ENCODE measurements around the gene TRMT10B.

Gene TRMT10B

GRCh38 chr9:37729499-37729898 lies 24.1 kb upstream of the TRMT10B start (continued):
- TF ChIP-seq ZNF426 (tag by site-specific recombination; IDR thresholded peaks at IDR 0.05): no peak

GRCh38 chr9:37730256-37730655 lies 23.3 kb upstream of the TRMT10B start:
- POLR2A ChIA-PET: no interaction called here
- H3K4me1 ChIP-seq (ENCODE audit: control insufficient read depth, insufficient read depth, low read length): no peaks in the 10 kb centered on the region
- no peak overlapping the region for H3K27ac ChIP-seq (ENCODE audit: extremely low read depth, low read depth, low read length)
- no peaks in the 10 kb centered on the region for H3K36me3 ChIP-seq (ENCODE audit: control insufficient read depth in 2 of 2, insufficient read depth in 1 of 2, low read length in 2 of 2)
- TF ChIP-seq SP3 (tag by site-specific recombination; IDR thresholded peaks at IDR 0.05): no peak
- TF ChIP-seq ZBTB21 (tag by site-specific recombination; IDR thresholded peaks at IDR 0.05): no peak
- no peak for TF ChIP-seq ZNF416 (tag by site-specific recombination; IDR thresholded peaks at IDR 0.05)
- TF ChIP-seq, protein P1, sequence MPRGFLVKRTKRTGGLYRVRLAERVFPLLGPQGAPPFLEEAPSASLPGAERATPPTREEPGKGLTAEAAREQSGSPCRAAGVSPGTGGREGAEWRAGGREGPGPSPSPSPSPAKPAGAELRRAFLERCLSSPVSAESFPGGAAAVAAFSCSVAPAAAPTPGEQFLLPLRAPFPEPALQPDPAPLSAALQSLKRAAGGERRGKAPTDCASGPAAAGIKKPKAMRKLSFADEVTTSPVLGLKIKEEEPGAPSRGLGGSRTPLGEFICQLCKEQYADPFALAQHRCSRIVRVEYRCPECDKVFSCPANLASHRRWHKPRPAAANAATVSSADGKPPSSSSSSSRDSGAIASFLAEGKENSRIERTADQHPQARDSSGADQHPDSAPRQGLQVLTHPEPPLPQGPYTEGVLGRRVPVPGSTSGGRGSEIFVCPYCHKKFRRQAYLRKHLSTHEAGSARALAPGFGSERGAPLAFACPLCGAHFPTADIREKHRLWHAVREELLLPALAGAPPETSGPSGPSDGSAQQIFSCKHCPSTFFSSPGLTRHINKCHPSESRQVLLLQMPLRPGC (tag by site-specific recombination; IDR thresholded peaks at IDR 0.05): no peak
- TF ChIP-seq, protein P2, sequence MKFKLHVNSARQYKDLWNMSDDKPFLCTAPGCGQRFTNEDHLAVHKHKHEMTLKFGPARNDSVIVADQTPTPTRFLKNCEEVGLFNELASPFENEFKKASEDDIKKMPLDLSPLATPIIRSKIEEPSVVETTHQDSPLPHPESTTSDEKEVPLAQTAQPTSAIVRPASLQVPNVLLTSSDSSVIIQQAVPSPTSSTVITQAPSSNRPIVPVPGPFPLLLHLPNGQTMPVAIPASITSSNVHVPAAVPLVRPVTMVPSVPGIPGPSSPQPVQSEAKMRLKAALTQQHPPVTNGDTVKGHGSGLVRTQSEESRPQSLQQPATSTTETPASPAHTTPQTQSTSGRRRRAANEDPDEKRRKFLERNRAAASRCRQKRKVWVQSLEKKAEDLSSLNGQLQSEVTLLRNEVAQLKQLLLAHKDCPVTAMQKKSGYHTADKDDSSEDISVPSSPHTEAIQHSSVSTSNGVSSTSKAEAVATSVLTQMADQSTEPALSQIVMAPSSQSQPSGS (tag by site-specific recombination; IDR thresholded peaks at IDR 0.05; ENCODE audit: low read depth): no peak
- TF ChIP-seq ZBTB48 (tag by site-specific recombination; IDR thresholded peaks at IDR 0.05): no peak
- no peak for TF ChIP-seq ZIC2 (tag by site-specific recombination; IDR thresholded peaks at IDR 0.05)
- no peak for TF ChIP-seq ZFP69B (tag by site-specific recombination; IDR thresholded peaks at IDR 0.05)
- no peak for TF ChIP-seq ZNF366 (tag by site-specific recombination; conservative IDR thresholded peaks at IDR 0.05)
- H3K9me3 ChIP-seq (ENCODE audit: control insufficient read depth, insufficient read depth, low read depth, low read length): no peaks in the 10 kb centered on the region
- no peak overlapping the region for H3K4me3 ChIP-seq (ENCODE audit: low read depth, low read length)
- CTCF ChIA-PET: interaction anchor here (0.8 kb wide), 1 partner anchor 80 kb away, joined by 3 read pairs; the partner anchor contains the start of gene FRMPD1

GRCh38 chr9:37730839-37731238 lies 22.8 kb upstream of the TRMT10B start:
- CTCF ChIA-PET: interaction anchor here (0.6 to 0.7 kb wide), 2 partner anchors 8 to 33 kb away, joined by 3 to 6 read pairs; no protein-coding TSS in a partner anchor
- Histone ChIP-seq H3K4me3 (ENCODE audit: low read depth, low read length) (no peak overlapping the region), H3K9me3 (ENCODE audit: control insufficient read depth, insufficient read depth, low read depth, low read length) (no peaks in the 10 kb centered on the region), H3K36me3 (ENCODE audit: control insufficient read depth in 2 of 2, insufficient read depth in 1 of 2, low read length in 2 of 2) (no peaks in the 10 kb centered on the region), H3K4me1 (ENCODE audit: control insufficient read depth, insufficient read depth, low read length) (no peaks in the 10 kb centered on the region), H3K27ac (ENCODE audit: extremely low read depth, low read depth, low read length) (no peak overlapping the region)
- POLR2A ChIA-PET: no interaction called here
- TF ChIP-seq BCL11A (tag by site-specific recombination; IDR thresholded peaks at IDR 0.05; ENCODE audit: low read depth) (no peak), ZBTB7A (tag by site-specific recombination; IDR thresholded peaks at IDR 0.05; ENCODE audit: low read depth) (no peak), ZNF214 (tag by site-specific recombination; IDR thresholded peaks at IDR 0.05; ENCODE audit: borderline replicate concordance) (no peak), PRDM1 (tag by site-specific recombination; IDR thresholded peaks at IDR 0.05) (no peak), GLIS2 (tag by site-specific recombination; IDR thresholded peaks at IDR 0.05) (no peak), KLF1 (tag by site-specific recombination; IDR thresholded peaks at IDR 0.05) (no peak), ZSCAN16 (tag by site-specific recombination; IDR thresholded peaks at IDR 0.05) (no peak), ZIC2 (tag by site-specific recombination; IDR thresholded peaks at IDR 0.05) (no peak), ZNF843 (tag by site-specific recombination; IDR thresholded peaks at IDR 0.05) (no peak), ZNF776 (tag by site-specific recombination; IDR thresholded peaks at IDR 0.05; ENCODE audit: borderline replicate concordance) (no peak), ZNF423 (tag by site-specific recombination; IDR thresholded peaks at IDR 0.05) (no peak), OVOL3 (tag by site-specific recombination; IDR thresholded peaks at IDR 0.05) (no peak), ZNF23 (tag by site-specific recombination; IDR thresholded peaks at IDR 0.05; ENCODE audit: borderline replicate concordance) (no peak), MYNN (tag by site-specific recombination; IDR thresholded peaks at IDR 0.05; ENCODE audit: borderline replicate concordance) (no peak)
- TF ChIP-seq, protein P3, sequence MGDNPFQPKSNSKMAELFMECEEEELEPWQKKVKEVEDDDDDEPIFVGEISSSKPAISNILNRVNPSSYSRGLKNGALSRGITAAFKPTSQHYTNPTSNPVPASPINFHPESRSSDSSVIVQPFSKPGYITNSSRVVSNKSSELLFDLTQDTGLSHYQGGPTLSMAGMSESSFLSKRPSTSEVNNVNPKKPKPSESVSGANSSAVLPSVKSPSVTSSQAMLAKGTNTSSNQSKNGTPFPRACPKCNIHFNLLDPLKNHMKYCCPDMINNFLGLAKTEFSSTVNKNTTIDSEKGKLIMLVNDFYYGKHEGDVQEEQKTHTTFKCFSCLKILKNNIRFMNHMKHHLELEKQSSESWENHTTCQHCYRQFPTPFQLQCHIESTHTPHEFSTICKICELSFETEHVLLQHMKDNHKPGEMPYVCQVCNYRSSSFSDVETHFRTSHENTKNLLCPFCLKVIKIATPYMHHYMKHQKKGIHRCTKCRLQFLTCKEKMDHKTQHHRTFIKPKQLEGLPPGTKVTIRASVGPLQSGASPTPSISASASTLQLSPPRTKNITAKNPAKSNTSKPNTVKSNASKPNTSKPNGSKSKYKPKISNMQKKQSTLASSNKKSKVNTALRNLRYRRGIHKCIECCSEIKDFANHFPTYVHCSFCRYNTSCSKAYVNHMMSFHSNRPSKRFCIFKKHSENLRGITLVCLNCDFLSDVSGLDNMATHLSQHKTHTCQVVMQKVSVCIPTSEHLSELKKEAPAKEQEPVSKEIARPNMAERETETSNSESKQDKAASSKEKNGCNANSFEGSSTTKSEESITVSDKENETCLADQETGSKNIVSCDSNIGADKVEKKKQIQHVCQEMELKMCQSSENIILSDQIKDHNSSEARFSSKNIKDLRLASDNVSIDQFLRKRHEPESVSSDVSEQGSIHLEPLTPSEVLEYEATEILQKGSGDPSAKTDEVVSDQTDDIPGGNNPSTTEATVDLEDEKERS (tag by site-specific recombination; IDR thresholded peaks at IDR 0.05): no peak
